ENCODE measurements around the gene LRRC75A.
A peak's percentile ranks its signal among the peaks of the same experiment; 100 is the strongest.
"Not testable (repeated sequence)": the region's sequence is repeated elsewhere in the genome, so short reads cannot be mapped to it uniquely, and the experiment has no call there.

Gene LRRC75A, protein sequence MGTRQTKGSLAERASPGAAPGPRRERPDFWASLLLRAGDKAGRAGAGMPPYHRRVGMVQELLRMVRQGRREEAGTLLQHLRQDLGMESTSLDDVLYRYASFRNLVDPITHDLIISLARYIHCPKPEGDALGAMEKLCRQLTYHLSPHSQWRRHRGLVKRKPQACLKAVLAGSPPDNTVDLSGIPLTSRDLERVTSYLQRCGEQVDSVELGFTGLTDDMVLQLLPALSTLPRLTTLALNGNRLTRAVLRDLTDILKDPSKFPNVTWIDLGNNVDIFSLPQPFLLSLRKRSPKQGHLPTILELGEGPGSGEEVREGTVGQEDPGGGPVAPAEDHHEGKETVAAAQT

DNA sequence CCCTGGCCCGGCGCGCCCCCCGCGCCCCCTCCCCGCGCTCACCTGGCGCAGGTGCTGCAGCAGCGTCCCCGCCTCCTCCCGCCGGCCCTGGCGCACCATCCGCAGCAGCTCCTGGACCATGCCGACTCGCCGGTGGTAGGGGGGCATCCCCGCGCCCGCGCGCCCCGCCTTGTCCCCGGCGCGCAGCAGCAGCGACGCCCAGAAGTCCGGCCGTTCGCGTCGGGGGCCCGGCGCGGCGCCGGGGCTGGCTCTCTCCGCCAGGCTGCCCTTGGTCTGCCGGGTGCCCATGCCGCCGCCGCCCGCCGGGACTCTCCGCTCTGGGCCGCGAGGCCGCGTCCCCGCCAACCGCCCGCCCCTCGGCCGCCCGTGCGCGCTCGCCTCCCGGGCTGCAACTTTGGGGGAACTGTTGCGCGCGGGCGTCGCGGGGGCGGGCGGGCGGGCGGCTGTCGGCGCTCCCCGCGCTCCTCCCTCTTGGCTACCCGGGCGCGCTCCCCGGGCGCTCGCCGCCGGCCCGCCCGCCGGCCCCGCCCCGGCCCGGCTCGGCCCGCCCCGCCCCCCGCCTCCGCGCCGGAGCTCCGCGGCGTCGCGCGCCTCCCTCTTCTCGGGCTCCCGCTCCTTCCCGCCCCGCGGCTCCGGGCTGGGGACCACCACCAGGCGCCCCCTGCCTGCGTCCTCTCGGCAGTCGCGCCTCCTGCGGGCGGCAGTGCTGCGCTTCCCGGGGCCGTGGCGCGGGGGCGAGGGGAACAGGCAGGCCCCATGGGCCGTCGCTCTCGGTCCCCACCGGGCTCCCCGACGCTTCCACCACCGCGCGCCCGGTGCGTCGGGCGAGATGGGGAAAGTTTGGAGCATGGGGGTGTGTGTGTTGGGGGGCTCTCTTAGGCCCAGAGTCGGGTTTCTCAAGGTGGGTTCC, at the start of gene LRRC75A:
TSS of gene LRRC75A (minus strand) at position 491 of the 910 bp plus-strand sequence. CDS start at position 288, 203 bp downstream.
- peak; percentile 82 for DNase-seq

DNA sequence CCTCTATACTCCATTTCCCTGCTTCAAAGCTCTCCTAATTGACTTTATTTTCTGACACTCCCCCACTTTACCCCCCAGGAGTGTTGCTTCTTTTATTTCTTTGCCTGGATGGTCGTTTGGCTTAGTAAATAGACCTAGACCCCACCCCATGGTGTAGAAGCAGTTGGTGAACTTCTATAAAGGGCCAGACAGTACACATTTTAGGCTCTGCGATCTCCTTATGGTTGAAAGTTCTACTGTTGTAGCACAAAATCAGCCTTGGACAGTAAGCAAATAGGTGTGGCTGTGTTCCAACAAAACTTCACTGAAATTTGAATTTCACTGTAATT, 45.1 kb upstream of the LRRC75A start:
- no peak for DNase-seq

DNA sequence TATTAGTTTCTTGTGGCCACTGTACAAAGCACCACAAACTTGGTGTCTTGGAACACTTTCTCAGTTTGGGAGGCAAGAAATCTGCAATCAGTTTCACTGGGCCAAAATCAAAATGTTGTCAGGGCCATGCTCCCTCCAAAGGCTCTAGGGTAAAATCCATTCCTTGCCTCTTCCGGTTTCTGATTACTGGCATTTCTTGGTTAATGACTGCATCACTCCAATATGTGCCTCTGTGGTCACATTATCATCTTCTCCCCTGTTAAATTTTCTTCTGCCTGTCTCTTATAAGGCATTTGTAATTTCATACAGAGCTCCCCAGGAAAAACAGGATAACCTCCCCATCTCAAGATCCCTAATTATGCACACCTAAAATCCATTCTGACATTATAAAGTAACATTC, 42.2 kb upstream of the LRRC75A start:
- DNase-seq, result no peak

DNA sequence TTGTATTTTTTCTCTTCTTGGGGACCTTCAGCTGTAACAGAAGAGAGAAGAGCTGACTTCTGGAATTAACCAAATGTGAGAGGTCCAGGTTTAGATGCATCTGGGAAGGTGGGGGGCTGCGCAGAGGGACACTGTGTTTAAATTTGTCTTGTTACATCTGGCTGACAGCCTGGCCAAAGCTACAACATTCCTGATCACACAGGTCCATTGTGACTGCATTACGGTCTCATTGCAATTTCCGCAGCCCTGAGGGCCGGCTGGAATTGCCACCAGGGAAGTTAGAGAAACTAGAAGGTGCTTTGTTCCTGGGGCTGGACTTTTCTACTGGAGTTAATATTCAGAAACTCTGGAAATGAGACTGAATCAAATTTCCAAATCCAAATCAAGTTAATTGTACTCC, 37.9 kb upstream of the LRRC75A start:
- no peak for DNase-seq

DNA sequence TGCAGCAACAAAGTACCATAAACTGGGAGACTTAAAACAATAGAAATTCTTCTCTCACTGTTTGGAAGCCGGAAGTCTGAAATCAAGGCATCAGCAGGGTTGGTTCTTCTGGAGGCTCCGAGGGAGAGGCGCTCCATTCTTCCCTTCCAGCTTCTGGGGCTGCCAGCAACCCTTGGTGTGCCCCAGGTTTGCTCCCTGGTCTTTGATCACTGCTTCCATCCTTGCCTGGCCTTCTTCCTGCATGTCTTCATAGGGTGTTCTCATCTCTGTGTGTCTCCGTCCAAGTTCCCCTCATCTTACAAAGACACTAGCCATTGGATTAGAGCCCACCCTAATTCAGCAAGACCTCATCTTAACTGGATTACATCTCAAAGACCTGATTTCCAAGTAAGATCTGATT, 35.3 kb upstream of the LRRC75A start:
- no peak for DNase-seq

DNA sequence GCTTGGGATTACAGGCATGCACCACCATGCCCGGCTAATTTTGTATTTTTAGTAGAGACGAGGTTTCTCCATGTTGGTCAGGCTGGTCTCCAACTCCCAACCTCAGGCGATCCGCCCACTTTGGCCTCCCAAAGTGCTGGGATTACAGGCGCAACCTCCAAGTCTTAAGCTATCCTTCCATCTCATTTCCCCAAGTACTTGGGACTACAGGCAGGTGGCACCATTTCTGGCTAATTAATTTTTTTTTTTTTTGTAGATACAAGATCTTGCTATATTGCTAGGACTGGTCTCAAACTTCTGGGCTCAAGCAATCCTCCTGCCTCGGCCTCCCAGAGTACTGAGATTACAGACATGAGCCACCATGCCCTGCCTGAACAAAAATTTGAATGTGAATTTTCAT, 33.6 kb upstream of the LRRC75A start:
- DNase-seq, result not testable (repeated sequence)

DNA sequence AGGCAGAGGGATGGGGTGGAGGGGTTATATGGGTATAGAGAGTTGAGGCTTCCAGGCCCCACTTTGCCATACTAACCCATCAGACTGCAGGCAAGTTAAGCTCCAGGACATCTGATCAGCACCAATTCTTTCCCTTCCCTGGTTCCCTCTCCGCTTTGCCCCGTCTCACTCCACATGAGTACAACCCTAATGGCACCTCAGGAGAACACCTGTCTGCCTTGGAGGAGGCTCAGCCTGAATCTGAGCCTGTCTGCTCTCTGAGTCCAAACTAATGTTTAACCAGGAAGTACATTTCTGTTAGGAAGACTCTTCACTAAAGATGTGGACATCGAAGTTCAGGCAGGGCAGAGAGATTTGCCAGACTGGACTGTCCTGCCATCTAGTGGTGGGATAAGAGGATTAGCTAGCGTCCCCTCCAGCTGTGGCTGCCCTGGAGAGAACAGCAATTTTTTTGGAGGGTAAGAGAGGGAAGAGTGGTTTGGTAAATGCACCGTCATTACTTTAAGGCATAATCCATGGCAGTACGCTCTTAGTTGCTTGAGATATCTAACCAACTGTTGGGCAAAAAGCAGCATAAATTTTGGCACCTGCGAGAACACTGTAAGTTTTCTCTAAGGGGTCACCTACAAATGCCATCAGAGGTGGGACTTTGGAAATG, 29.2 kb upstream of the LRRC75A start:
- DNase-seq, result peak; percentile 98 to 99

DNA sequence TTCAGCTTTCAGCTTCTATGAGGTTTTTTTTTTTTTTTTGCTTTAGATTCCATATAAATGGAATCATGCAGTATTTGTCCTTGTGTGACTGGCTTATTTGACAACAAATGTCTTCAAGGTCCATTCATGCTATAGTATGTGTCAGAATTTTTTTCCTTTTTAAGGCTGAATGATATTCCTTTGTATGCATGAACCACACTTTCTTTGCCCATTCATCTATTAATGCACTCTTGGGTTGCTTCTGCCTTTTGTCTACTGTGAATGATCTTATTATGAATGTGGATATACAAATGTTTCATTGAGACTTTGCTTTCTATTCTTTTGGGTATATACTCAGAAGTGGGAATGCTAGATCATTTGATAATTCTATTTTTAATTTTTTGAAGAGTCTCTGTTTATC, 27.0 kb upstream of the LRRC75A start:
- DNase-seq, result no peak

DNA sequence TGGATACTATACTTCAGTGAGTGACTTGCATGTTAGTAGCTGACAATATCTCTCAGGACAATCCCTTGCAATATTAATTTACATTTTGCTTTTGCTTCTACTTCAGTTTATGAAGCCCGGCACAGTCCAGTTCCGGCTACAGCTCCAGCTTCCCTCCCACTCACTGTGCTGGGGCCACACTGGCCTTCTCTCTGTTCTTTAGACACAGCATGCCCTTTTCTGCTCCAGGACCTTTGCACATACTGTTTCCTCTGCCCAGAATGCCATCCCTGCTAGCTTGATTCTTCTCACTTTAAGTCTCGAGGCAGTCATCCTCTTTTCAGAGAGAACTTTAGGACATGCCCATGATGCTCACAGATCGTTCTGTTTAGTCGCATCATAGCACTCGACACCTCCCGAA, 25.5 kb upstream of the LRRC75A start:
- no peak for DNase-seq

DNA sequence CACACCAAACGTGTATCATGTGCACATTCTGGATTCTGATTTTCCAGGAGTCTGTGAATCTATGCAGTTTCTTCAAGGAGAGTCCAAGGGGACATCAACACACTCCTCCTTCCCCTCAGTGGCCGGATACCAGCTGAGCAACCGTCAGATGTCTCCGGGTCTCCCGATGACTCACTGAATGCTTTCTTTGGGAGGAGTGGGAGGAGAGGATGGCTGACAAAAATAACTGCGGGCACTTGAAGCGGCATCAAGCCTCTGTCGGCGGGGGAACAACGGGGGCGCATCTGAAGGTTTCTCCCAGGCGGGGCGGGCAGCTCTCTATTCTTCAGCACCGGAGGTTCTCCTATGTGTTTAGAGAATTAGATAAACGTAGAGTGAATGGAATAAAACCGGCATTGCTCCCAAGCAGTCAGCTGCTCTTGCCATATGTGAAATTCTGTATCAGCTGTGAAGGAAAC, 24.6 kb upstream of the LRRC75A start:
- DNase-seq, result peak; percentile 86 to 93

DNA sequence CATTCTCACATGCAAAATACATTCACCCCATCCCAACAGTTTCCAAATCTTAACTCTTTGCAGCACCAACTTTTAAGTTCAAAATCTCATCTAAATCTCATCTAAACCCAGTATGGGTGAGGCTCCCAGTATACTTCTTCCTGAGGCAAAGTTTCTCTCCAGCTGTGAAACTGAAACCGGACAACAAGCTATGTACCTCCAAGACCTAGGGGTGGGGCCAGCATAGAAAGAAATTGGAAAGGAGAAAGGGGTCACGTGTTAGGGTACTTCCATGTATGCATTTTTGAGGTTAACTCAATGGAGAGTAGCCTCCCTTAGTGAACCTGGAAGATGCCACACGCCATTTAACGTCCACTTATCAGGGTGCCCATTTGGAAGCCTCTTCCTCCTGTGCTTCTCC, 23.9 kb upstream of the LRRC75A start:
- DNase-seq, result no peak

DNA sequence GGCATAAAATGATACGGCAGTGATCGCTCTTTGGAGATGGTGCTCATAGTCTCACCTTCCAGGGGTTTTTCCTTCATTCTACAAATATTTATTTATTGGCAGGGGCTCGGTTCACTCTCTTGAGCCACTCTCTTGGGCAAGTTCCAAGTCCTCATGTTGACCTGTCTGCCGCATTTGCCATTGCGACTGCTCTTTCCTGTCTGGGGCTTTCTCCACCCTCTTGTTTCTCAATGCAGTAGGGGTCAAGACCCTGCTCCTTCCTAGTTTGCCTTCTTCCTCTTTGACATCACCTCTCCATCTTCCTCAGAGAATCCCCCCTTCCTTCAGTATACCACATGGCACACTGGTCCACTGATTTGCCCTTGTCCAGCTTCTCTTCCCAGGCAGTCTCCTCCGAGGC, 21.9 kb upstream of the LRRC75A start:
- DNase-seq, result no peak

DNA sequence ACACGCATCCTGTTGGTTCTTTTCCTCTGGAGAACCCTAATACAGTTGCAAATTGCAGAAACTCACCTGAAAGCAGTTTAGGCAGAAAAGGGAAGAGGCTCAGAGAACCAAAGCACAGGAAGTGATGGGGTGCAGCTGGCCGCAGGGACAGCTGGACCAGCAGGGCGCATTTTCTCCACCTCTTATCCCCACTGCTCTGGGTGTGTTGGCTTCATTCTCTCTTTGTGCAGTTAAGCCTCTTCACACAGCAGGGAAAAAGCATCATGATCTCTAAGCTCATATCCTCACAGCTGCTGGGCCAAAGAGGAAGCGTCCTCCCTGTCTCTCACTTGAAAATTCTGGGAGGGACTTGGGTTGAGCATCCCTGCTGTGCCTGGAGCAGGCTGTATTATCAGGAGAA, 20.0 kb upstream of the LRRC75A start:
- peak; percentile 77 to 86 for DNase-seq

DNA sequence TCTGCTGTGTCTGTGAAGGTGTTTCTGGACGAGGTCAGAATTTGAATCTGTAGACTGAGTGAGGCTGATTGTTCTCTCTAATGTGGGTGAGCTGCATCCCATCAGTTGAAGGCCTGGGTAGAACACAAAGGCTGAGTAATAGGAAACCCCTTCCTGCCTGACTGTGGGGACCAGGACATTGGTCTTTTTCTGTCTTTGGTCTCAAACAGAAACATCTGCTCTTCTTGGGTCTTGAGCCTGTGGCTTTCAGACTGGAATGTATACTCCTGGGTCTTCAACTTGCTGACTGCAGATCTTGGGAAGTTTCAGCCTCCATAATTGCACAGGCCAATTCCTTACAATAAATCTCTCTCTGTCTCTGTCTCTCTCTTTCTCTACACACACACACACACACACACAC, 19.6 kb upstream of the LRRC75A start:
- DNase-seq, result no peak

DNA sequence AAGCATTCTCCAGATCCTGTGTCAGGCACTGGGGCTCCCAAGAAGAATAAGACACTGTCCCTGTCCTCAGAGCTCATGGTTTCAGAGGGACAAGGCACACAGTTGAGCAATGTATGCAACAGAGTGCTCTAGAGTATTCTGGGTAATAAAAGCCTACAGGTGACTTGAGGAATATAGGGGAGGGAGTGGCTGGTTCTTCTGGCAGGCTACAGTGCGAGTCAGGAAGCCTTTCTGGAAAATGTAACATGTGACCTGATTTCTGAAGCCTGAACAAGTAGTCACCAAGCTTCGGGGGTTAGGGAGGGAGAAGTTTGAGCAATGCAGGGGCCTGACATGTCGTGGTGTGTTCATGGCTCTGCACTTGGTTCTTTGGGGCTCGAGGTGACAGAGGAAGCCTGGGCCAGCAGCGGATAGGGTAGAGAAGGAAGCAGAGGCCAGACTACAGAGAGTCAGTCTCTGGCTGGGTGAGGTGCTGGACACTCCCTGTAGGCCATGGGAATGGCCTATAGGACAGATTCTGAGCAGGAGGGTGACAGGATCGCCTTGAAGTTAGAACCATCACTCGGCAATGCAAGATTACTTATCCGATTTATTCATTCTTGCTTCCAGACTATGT, 16.0 kb upstream of the LRRC75A start:
- no peak for DNase-seq

DNA sequence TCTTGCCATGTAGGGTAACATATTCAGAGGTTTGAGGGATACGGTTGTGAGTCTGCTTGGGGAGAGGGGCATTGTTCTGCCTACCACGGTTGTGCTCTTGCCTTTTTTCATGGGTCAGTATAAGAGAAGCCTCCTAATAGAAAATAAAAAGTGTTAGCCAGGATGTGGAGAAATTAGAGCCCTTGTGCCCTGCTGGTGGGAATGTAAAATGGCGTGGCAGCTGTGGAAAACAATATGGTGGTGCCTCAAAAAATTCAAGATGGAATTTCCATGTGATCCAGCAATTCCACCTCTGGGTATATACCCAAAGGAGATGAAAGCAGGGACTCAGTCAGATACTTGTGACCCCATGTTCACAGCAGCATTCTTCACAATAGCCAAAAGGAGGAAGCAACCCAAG, 14.2 kb upstream of the LRRC75A start:
- no peak for DNase-seq

DNA sequence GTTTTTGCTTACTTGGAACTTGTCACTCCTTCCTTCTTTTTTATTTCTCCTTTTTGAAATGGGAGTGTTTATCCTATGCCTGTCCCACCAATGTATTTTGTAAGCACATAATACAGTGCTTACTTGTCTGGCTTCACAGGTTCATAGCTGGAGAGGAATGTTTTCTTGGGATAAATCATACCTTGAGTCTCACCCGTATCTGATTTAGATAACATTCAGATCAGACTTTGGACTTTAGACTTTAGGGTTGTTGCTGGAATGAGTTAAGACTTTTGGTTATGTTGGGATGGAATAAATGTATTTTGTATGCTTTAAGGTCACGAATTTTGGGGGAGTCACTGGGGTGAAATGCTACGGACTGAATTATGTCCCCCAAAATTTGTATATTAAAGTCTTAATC, 13.0 kb upstream of the LRRC75A start:
- DNase-seq, result no peak

DNA sequence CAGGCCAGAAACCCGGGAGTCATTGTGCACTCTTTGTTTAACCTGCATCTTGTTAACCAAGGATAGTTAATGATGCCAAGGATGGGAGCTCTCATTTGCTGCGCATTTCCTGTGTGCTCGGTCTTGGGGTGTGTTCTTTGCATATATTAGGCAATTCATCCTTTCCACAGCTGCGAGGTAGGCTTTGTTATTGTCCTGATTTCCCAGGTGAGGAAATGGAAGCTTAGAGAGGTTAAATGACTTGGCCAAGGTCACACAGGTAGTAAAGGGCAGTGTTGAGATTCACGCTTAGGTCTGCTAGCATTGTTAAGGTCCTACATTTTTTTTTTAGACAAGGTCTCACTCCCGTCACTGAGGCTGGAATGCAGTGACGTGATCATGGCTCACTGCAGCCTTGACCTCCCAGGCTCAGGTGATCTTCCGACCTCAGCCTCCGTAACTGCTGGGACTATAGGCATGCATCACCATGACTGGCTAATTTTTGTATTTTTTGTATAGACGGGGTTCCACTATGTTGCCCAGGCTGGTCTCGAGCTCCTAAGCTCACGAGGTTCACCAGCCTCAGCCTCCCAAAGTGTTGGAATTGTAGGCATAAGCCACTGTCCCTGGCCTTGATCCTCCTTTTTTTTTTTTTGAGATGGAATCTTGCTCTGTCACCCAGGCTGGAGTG, 5.0 kb upstream of the LRRC75A start:
- DNase-seq, result no peak

DNA sequence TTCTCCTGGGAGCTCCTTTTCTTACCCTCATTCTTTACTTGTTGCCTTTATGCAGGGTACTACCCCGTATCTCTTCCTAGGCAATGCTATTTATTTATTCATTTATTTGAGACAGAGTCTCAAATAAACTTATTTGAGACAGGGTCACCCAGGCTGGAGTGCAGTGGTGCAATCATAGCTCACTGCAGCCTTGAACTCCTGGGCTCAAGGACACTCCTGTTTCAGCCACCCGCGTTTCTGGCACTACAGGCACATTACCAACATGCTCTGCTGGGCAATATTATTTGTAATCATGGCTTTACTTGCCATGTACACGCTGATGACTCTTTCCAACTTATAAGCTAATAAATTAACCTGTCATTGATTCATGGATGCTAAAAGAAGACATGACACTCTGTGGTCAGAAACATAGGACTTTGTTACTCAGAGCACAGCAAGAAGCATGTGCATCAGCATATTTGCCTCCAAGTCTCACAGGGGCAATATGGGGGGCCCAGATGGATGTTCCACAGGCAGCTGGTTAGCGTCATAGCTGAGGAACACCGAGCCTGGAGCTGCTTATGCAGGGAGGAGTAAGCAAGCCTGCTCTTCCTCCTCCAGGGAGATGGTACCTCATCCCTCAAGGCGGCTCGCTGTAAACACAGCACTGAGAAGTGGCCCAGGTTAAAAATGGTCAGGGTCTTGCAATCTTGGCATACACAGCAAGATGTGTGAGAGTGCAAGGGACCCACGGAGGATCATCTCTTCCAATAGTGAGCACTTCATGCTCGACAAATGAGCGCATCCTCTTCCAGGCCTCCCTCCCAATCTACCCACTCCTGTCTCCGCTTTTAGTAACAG, 4.2 kb upstream of the LRRC75A start:
- DNase-seq, result no peak

DNA sequence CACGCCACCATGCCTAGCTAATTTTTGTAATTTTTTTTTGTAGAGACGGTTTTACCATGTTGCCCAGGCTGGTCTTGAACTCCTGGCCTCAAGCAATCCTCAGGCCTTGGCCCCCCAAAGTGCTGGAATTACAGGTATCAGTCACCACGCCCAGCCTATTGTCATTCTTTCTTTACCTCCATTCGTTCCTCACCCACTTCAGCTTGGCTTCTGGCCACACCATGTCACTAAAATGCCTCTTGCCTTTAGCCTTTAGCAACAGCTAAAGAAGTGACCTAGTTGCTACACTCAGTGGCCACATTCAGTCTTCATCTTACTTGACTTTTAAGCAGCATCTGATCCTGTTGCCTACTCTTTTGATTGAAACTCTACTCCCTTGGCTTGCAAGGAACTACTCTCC, 3.6 kb upstream of the LRRC75A start:
- DNase-seq, result no peak

DNA sequence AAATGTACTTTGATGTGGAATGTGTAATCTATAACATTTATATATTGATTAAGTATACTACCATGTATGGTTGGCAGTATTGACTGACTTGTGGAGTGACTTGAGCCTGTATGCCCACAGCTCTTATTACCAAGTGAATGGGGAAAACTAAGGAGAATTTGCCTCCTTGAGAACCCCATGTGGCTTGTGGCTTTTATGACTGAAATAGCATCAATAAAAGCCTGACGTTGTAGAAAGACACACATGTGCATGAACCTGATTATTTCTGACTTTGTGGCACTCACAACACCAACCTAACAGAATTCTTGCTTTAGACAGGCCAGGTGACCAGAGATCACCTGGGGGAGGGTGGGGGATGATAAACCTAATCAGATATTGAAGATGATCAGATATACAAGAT, 2.1 kb upstream of the LRRC75A start:
- no peak for DNase-seq
